GM23338 (cell line): Measurements from ENCODE around the gene EGFR. TPM values are rescaled to one million over a fixed set of nuclear protein-coding genes. Genes with fewer than 3 reads are reported as not detected.

ENCODE experiments used
- ATAC-seq: fragments of 200-7000 bp; cut with Tn5 transposase; 3 replicates; pipeline ENCODE4 v1.9.1; 2020
- DNase-seq: peaks from one replicate; pipeline ENCODE4 v3.0.0-alpha.2; 2015; ENCODE audit warnings: low spot score
- H2AFZ ChIP-seq: fragments of 200-600 bp; sonication (generic); 2 replicates; pipeline ENCODE4 v1.8.0; 2016; ENCODE audit warnings: antibody characterized with exemption, mild to moderate bottlenecking, moderate library complexity
- H3F3A ChIP-seq: fragments of 200-600 bp; sonication (generic); replicated peaks from 2 replicates; pipeline ENCODE4 v1.8.0; 2017; ENCODE audit warnings: antibody characterized with exemption, mixed run types, low read depth
- H3K27ac ChIP-seq: fragments of 200-600 bp; sonication (generic); 2 replicates; pipeline ENCODE4 v1.6.1; 2016; ENCODE audit warnings: low read depth
- H3K27me3 ChIP-seq: fragments of 200-600 bp; sonication (generic); 2 replicates; pipeline ENCODE4 v1.8.0; 2016; ENCODE audit warnings: mild to moderate bottlenecking, mixed run types, moderate library complexity; ENCODE audit not compliant: insufficient read depth
- H3K36me3 ChIP-seq: fragments of 200-600 bp; sonication (generic); 2 replicates; pipeline ENCODE4 v1.8.0; 2016; ENCODE audit warnings: mild to moderate bottlenecking; ENCODE audit not compliant: insufficient read depth
- H3K4me1 ChIP-seq: fragments of 200-600 bp; sonication (generic); 2 replicates; pipeline ENCODE4 v1.8.0; 2016; ENCODE audit warnings: mild to moderate bottlenecking, moderate library complexity; ENCODE audit not compliant: insufficient read depth
- H3K4me2 ChIP-seq: fragments of 200-600 bp; sonication (generic); 2 replicates; pipeline ENCODE4 v1.7.1; 2017; ENCODE audit warnings: mixed run types
- H3K4me3 ChIP-seq: fragments of 200-600 bp; sonication (generic); 2 replicates; pipeline ENCODE4 v1.6.1; 2016; ENCODE audit warnings: mixed run types
- H3K79me2 ChIP-seq: fragments of 200-600 bp; sonication (generic); replicated peaks from 2 replicates; pipeline ENCODE4 v1.8.0; 2017; ENCODE audit warnings: mild to moderate bottlenecking; ENCODE audit not compliant: insufficient read depth
- H3K9me2 ChIP-seq: fragments of 200-600 bp; sonication (generic); 2 replicates; pipeline ENCODE4 v1.8.0; 2017; ENCODE audit not compliant: insufficient read depth
- H4K20me1 ChIP-seq: fragments of 200-600 bp; sonication (generic); replicated peaks from 2 replicates; pipeline ENCODE4 v1.8.0; 2017; ENCODE audit warnings: mild to moderate bottlenecking; ENCODE audit not compliant: insufficient read depth
- H3K27ac Mint-ChIP-seq: 2 replicates; pipeline ENCODE4 v1.8.0; 2020; ENCODE audit warnings: inconsistent platforms, mild to moderate bottlenecking, moderate library complexity, mixed read lengths
- H3K27me3 Mint-ChIP-seq: 3 replicates; pipeline ENCODE4 v1.8.0; 2022; ENCODE audit warnings: low read depth, mild to moderate bottlenecking, moderate library complexity, mixed read lengths, inconsistent platforms; ENCODE audit not compliant: insufficient read depth, poor library complexity
- H3K36me3 Mint-ChIP-seq: 3 replicates; pipeline ENCODE4 v1.8.0; 2021; ENCODE audit warnings: low read depth, mild to moderate bottlenecking, inconsistent platforms, moderate library complexity, mixed read lengths
- H3K4me1 Mint-ChIP-seq: 3 replicates; pipeline ENCODE4 v1.8.0; 2020; ENCODE audit warnings: mild to moderate bottlenecking, inconsistent platforms, mixed read lengths
- H3K4me3 Mint-ChIP-seq: 3 replicates; pipeline ENCODE4 v1.8.0; 2021; ENCODE audit warnings: moderate library complexity, mild to moderate bottlenecking, inconsistent platforms, mixed read lengths
- H3K9me3 Mint-ChIP-seq: 3 replicates; pipeline ENCODE4 v1.8.0; 2020; ENCODE audit warnings: moderate library complexity, mild to moderate bottlenecking, inconsistent platforms, mixed read lengths
- CREB1 ChIP-seq: fragments of 250-450 bp; sonication (Bioruptor Pico); IDR thresholded peaks from 2 replicates; pipeline ENCODE4 v1.5.0; 2020; ENCODE audit warnings: low read depth, mild to moderate bottlenecking, moderate library complexity
- EZH2 ChIP-seq: fragments of 200-600 bp; sonication (generic); IDR thresholded peaks from one replicate; pipeline ENCODE4 v1.8.0; 2017; ENCODE audit warnings: antibody characterized with exemption, mild to moderate bottlenecking, low read depth; ENCODE audit not compliant: unreplicated experiment
- EZH2phosphoT487 ChIP-seq: fragments of 200-600 bp; sonication (generic); IDR thresholded peaks from one replicate; pipeline ENCODE4 v1.8.1; 2018; ENCODE audit warnings: antibody characterized with exemption; ENCODE audit not compliant: unreplicated experiment
- JUNB ChIP-seq: IDR thresholded peaks from one replicate; pipeline ENCODE4 v1.6.1; 2016; ENCODE audit warnings: antibody characterized with exemption; ENCODE audit not compliant: unreplicated experiment
- NANOG ChIP-seq: IDR thresholded peaks from 2 replicates; pipeline ENCODE4 v1.6.1; 2016; ENCODE audit warnings: antibody characterized with exemption, borderline replicate concordance
- POLR2AphosphoS5 ChIP-seq: IDR thresholded peaks from 2 replicates; pipeline ENCODE4 v1.6.1; 2016; ENCODE audit warnings: antibody characterized with exemption, low read depth
- STAT1 ChIP-seq: IDR thresholded peaks from one replicate; pipeline ENCODE4 v1.6.1; 2016; ENCODE audit warnings: antibody characterized with exemption; ENCODE audit not compliant: unreplicated experiment
- ZNF114 ChIP-seq: fragments of 250-450 bp; sonication (Bioruptor Pico); IDR thresholded peaks from 2 replicates; pipeline ENCODE4 v1.5.0; 2020; ENCODE audit warnings: mild to moderate bottlenecking, moderate library complexity
- ZNF331 ChIP-seq: fragments of 250-450 bp; sonication (Bioruptor Pico); IDR thresholded peaks from 2 replicates; pipeline ENCODE4 v1.5.0; 2020; ENCODE audit warnings: low read depth, mild to moderate bottlenecking, moderate library complexity
- polyA plus RNA-seq: library from polyadenylated mRNA; unstranded; fragments of >200 nt; fragmentation: Nextera tagmentation; extraction: Ambion mirVana; gene quantifications from 2 replicates; pipeline ENCODE4 v1.2.1, GENCODE V29; 2016
- total RNA-seq: library from RNA; depleted of rRNA; stranded (reverse); fragments of >200 nt; shearing (Covaris generic); gene quantifications from 2 replicates; pipeline ENCODE4 v1.2.3, GENCODE V29; 2014
- TF ChIP-seq, protein P1 (sequence below), 2 experiments: fragments of 200-600 bp in 1 of 2; sonication (generic) in 1 of 2; conservative IDR thresholded peaks; 2 replicates each; pipeline versions ENCODE4 v1.5.1 to v1.6.1; 2016 to 2017; ENCODE audit warnings: antibody characterized with exemption in 2 of 2, low read depth in 2 of 2, mild to moderate bottlenecking in 2 of 2, moderate library complexity in 1 of 2
- TF ChIP-seq, protein P2 (sequence below): IDR thresholded peaks from 2 replicates; pipeline ENCODE4 v1.6.1; 2016; ENCODE audit warnings: antibody characterized with exemption
- TF ChIP-seq, protein P3 (sequence below): fragments of 250-450 bp; sonication (Bioruptor Pico); IDR thresholded peaks from 2 replicates; pipeline ENCODE4 v1.5.0; 2020; ENCODE audit warnings: mild to moderate bottlenecking, moderate library complexity
- TF ChIP-seq, protein P4 (sequence below): IDR thresholded peaks from one replicate; pipeline ENCODE4 v1.6.1; 2018; ENCODE audit warnings: antibody characterized with exemption; ENCODE audit not compliant: unreplicated experiment

Gene EGFR
- total and polyA plus RNA-seq, 2 experiments from 2014 or later = 1.5 to 4.5 TPM

GRCh38 chr7:55050281-55050680 lies 31.5 kb downstream of the EGFR start:
- H3K4me3 Mint-ChIP-seq = no peak overlapping the region
- Histone ChIP-seq H2AFZ (no peak overlapping the region), H3F3A (no peaks in the 10 kb centered on the region), H3K4me1 (no peaks in the 10 kb centered on the region), H4K20me1 (no peaks in the 10 kb centered on the region), H3K27ac (no peak overlapping the region), H3K79me2 (no peaks in the 10 kb centered on the region), H3K36me3 (no peaks in the 10 kb centered on the region), H3K4me3 (no peak overlapping the region), H3K4me2 (no peak overlapping the region), H3K9me2 (no peaks in the 10 kb centered on the region), H3K27me3 (no peaks in the 10 kb centered on the region)
- peaks cover 3% of the 10 kb centered on the region for H3K27me3 Mint-ChIP-seq
- no peak overlapping the region for H3K27ac Mint-ChIP-seq
- peaks cover 7% of the 10 kb centered on the region for H3K4me1 Mint-ChIP-seq
- H3K36me3 Mint-ChIP-seq = no peaks in the 10 kb centered on the region
- H3K9me3 Mint-ChIP-seq = no peaks in the 10 kb centered on the region
- TF ChIP-seq POLR2AphosphoS5 (no peak), EZH2phosphoT487 (no peak), ZNF114 (CRISPR knock-in tag) (no peak), EZH2 (no peak), JUNB (no peak), ZNF331 (no peak), CREB1 (CRISPR knock-in tag) (no peak), NANOG (no peak), STAT1 (no peak)
- TF ChIP-seq, protein P1, sequence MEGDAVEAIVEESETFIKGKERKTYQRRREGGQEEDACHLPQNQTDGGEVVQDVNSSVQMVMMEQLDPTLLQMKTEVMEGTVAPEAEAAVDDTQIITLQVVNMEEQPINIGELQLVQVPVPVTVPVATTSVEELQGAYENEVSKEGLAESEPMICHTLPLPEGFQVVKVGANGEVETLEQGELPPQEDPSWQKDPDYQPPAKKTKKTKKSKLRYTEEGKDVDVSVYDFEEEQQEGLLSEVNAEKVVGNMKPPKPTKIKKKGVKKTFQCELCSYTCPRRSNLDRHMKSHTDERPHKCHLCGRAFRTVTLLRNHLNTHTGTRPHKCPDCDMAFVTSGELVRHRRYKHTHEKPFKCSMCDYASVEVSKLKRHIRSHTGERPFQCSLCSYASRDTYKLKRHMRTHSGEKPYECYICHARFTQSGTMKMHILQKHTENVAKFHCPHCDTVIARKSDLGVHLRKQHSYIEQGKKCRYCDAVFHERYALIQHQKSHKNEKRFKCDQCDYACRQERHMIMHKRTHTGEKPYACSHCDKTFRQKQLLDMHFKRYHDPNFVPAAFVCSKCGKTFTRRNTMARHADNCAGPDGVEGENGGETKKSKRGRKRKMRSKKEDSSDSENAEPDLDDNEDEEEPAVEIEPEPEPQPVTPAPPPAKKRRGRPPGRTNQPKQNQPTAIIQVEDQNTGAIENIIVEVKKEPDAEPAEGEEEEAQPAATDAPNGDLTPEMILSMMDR (conservative IDR thresholded peaks at IDR 0.05; ENCODE audit: low read depth in 2 of 2) = no peak
- TF ChIP-seq, protein P2, sequence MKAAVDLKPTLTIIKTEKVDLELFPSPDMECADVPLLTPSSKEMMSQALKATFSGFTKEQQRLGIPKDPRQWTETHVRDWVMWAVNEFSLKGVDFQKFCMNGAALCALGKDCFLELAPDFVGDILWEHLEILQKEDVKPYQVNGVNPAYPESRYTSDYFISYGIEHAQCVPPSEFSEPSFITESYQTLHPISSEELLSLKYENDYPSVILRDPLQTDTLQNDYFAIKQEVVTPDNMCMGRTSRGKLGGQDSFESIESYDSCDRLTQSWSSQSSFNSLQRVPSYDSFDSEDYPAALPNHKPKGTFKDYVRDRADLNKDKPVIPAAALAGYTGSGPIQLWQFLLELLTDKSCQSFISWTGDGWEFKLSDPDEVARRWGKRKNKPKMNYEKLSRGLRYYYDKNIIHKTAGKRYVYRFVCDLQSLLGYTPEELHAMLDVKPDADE = no peak
- TF ChIP-seq, protein P3, sequence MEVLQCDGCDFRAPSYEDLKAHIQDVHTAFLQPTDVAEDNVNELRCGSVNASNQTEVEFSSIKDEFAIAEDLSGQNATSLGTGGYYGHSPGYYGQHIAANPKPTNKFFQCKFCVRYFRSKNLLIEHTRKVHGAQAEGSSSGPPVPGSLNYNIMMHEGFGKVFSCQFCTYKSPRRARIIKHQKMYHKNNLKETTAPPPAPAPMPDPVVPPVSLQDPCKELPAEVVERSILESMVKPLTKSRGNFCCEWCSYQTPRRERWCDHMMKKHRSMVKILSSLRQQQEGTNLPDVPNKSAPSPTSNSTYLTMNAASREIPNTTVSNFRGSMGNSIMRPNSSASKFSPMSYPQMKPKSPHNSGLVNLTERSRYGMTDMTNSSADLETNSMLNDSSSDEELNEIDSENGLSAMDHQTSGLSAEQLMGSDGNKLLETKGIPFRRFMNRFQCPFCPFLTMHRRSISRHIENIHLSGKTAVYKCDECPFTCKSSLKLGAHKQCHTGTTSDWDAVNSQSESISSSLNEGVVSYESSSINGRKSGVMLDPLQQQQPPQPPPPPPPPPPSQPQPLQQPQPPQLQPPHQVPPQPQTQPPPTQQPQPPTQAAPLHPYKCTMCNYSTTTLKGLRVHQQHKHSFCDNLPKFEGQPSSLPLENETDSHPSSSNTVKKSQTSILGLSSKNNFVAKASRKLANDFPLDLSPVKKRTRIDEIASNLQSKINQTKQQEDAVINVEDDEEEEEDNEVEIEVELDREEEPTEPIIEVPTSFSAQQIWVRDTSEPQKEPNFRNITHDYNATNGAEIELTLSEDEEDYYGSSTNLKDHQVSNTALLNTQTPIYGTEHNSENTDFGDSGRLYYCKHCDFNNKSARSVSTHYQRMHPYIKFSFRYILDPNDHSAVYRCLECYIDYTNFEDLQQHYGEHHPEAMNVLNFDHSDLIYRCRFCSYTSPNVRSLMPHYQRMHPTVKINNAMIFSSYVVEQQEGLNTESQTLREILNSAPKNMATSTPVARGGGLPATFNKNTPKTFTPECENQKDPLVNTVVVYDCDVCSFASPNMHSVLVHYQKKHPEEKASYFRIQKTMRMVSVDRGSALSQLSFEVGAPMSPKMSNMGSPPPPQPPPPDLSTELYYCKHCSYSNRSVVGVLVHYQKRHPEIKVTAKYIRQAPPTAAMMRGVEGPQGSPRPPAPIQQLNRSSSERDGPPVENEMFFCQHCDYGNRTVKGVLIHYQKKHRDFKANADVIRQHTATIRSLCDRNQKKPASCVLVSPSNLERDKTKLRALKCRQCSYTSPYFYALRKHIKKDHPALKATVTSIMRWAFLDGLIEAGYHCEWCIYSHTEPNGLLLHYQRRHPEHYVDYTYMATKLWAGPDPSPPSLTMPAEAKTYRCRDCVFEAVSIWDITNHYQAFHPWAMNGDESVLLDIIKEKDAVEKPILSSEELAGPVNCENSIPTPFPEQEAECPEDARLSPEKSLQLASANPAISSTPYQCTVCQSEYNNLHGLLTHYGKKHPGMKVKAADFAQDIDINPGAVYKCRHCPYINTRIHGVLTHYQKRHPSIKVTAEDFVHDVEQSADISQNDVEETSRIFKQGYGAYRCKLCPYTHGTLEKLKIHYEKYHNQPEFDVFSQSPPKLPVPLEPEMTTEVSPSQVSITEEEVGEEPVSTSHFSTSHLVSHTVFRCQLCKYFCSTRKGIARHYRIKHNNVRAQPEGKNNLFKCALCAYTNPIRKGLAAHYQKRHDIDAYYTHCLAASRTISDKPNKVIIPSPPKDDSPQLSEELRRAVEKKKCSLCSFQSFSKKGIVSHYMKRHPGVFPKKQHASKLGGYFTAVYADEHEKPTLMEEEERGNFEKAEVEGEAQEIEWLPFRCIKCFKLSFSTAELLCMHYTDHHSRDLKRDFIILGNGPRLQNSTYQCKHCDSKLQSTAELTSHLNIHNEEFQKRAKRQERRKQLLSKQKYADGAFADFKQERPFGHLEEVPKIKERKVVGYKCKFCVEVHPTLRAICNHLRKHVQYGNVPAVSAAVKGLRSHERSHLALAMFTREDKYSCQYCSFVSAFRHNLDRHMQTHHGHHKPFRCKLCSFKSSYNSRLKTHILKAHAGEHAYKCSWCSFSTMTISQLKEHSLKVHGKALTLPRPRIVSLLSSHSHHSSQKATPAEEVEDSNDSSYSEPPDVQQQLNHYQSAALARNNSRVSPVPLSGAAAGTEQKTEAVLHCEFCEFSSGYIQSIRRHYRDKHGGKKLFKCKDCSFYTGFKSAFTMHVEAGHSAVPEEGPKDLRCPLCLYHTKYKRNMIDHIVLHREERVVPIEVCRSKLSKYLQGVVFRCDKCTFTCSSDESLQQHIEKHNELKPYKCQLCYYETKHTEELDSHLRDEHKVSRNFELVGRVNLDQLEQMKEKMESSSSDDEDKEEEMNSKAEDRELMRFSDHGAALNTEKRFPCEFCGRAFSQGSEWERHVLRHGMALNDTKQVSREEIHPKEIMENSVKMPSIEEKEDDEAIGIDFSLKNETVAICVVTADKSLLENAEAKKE (CRISPR knock-in tag) = no peak
- TF ChIP-seq, protein P4, sequence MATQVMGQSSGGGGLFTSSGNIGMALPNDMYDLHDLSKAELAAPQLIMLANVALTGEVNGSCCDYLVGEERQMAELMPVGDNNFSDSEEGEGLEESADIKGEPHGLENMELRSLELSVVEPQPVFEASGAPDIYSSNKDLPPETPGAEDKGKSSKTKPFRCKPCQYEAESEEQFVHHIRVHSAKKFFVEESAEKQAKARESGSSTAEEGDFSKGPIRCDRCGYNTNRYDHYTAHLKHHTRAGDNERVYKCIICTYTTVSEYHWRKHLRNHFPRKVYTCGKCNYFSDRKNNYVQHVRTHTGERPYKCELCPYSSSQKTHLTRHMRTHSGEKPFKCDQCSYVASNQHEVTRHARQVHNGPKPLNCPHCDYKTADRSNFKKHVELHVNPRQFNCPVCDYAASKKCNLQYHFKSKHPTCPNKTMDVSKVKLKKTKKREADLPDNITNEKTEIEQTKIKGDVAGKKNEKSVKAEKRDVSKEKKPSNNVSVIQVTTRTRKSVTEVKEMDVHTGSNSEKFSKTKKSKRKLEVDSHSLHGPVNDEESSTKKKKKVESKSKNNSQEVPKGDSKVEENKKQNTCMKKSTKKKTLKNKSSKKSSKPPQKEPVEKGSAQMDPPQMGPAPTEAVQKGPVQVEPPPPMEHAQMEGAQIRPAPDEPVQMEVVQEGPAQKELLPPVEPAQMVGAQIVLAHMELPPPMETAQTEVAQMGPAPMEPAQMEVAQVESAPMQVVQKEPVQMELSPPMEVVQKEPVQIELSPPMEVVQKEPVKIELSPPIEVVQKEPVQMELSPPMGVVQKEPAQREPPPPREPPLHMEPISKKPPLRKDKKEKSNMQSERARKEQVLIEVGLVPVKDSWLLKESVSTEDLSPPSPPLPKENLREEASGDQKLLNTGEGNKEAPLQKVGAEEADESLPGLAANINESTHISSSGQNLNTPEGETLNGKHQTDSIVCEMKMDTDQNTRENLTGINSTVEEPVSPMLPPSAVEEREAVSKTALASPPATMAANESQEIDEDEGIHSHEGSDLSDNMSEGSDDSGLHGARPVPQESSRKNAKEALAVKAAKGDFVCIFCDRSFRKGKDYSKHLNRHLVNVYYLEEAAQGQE = no peak
- no peak for ATAC-seq
- no peak for DNase-seq
